Measurements from ENCODE around the gene USP31.

DNA sequence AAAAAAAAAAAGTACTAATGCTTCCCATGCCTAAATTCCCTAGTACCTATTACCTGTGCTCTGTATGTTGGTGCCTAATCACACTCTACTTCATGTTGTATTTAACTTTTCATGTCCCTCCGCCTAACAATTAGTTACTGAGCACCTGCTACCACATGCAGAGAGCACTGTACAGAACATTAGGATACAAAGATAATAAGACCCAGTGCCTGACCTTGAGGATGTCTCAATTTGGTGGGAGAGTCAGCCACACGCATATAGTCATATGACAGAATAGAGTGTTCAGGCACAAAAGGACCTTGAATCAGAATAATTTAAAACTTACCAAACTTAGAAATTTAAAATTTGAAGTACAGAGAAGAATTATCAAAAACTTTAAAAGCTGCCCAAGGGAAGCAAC is 42.1 kb downstream of the USP31 start:
- TF ChIP-seq, protein P1, sequence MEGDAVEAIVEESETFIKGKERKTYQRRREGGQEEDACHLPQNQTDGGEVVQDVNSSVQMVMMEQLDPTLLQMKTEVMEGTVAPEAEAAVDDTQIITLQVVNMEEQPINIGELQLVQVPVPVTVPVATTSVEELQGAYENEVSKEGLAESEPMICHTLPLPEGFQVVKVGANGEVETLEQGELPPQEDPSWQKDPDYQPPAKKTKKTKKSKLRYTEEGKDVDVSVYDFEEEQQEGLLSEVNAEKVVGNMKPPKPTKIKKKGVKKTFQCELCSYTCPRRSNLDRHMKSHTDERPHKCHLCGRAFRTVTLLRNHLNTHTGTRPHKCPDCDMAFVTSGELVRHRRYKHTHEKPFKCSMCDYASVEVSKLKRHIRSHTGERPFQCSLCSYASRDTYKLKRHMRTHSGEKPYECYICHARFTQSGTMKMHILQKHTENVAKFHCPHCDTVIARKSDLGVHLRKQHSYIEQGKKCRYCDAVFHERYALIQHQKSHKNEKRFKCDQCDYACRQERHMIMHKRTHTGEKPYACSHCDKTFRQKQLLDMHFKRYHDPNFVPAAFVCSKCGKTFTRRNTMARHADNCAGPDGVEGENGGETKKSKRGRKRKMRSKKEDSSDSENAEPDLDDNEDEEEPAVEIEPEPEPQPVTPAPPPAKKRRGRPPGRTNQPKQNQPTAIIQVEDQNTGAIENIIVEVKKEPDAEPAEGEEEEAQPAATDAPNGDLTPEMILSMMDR (IDR thresholded peaks at IDR 0.05), result no peak
- TF ChIP-seq ZFX (IDR thresholded peaks at IDR 0.05; ENCODE audit: borderline replicate concordance), result no peak
